Upper lobe of left lung (tissue), 6 donors: ENCODE data around the gene DUOX1. TPM values are rescaled to one million over a fixed set of nuclear protein-coding genes. Genes with fewer than 3 reads are reported as not detected.

Experiments
- ATAC-seq, 2 donors: fragments of 200-7000 bp; cut with Tn5 transposase; one replicate each; pipeline ENCODE4 v1.9.1; 2022; ENCODE audit warnings: mild to moderate bottlenecking in 2 of 2, moderate library complexity in 2 of 2; ENCODE audit not compliant: low FRiP score in 2 of 2
- DNase-seq, 2 donors: peaks; one replicate each; pipeline ENCODE4 v3.0.0-alpha.2; 2019 to 2020
- H3K27ac ChIP-seq, 4 donors: fragments of 200-600 bp; sonication (generic); one replicate each; pipeline ENCODE4 v1.5.1; 2016 to 2019
- H3K27me3 ChIP-seq, 4 donors: fragments of 200-600 bp; sonication (generic); one replicate each; pipeline ENCODE4 v1.5.1; 2017 to 2019
- H3K36me3 ChIP-seq, 4 donors: fragments of 200-600 bp; sonication (generic); one replicate each; pipeline ENCODE4 v1.5.1; 2016 to 2019
- H3K4me1 ChIP-seq, 4 donors: fragments of 200-600 bp; sonication (generic); one replicate each; pipeline ENCODE4 v1.5.1; 2018 to 2019
- H3K4me3 ChIP-seq, 4 donors: fragments of 200-600 bp; sonication (generic); one replicate each; pipeline ENCODE4 v1.5.1; 2017 to 2019; ENCODE audit warnings: mild to moderate bottlenecking in 2 of 4, moderate library complexity in 1 of 4
- H3K9me3 ChIP-seq, 4 donors: fragments of 200-600 bp; sonication (generic); one replicate each; pipeline ENCODE4 v1.5.1; 2018 to 2019
- EP300 ChIP-seq, 4 donors: sonication (generic); formaldehyde crosslinking; IDR thresholded peaks; one replicate each; pipeline ENCODE4 v1.5.1; 2017; ENCODE audit warnings: antibody characterized with exemption in 4 of 4, control low read depth in 2 of 4
- POLR2A ChIP-seq, 4 donors: fragments of 450-650 bp; IDR thresholded peaks; one replicate each; pipeline ENCODE4 v1.5.1; 2016 to 2017; ENCODE audit warnings: antibody characterized with exemption in 4 of 4, mild to moderate bottlenecking in 2 of 4
- POLR2AphosphoS5 ChIP-seq, 2 donors: sonication (generic); formaldehyde crosslinking; IDR thresholded peaks; one replicate each; pipeline ENCODE4 v1.5.1; 2017; ENCODE audit warnings: antibody characterized with exemption in 2 of 2
- WGBS, 2 donors: methylation state at CpG; one replicate each; pipeline ENCODE4 v1.1.5; 2017 to 2018; 5-methylcytosine and 5-hydroxymethylcytosine counted together
- total RNA-seq, 6 donors: library from RNA; depleted of rRNA in 4 of 6; stranded (reverse); fragments of >200 nt in 4 of 6; gene quantifications; one replicate each; pipeline versions ENCODE4 v1.1.0 to v1.2.1, GENCODE V29; 2016 to 2021
- TF ChIP-seq, protein P1 (sequence below), 6 experiments: fragments of 450-650 bp in 4 of 6; fragments of 200-600 bp in 2 of 6; sonication (generic) in 2 of 6; IDR thresholded peaks; one replicate each; pipeline ENCODE4 v1.5.1; 2016 to 2019; ENCODE audit warnings: antibody characterized with exemption in 6 of 6
- donor health status: DM: no; HTN: no; CAD: no; lungs with moderate emphysema.
- donor health status: DM: no; HTN: yes; CAD: no; lungs with severe emphysema.

The DUOX1 gene
- total RNA-seq, 6 donors from 2014 or later = 215 to 1,314 (median 495) TPM

DNA sequence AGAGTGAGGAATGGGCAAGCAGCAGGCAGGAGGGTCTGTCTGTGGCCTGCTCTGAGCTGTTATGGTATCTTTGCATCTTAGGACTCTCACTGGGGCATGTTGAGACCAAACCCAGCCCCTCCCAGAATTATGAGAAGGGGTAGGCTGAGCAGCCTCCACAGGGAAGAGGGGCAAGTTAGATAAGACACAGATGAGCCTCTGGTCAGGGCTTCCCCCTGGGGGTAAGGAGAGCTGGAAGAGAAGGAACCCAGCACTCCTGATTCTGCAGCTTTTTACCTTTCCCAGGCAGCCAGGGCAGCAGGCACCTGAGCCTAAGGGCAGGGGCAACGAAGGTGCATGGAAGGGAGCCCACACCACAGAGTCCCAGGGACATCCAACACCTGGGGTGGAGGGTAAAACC lies 19.3 kb downstream of the DUOX1 start:
- H3K36me3 ChIP-seq = peaks cover 12 to 51% (median 37%) of the 10 kb centered on the region in 4 donors
- WGBS, 2 donors = 84 to 95% methylated on average over 1 of the region's 1 CpG
- H3K4me3 ChIP-seq = no peak overlapping the region
- no peak for TF ChIP-seq POLR2A (IDR thresholded peaks at IDR 0.05)
- no peak for TF ChIP-seq EP300 (IDR thresholded peaks at IDR 0.05)
- TF ChIP-seq, protein P1, sequence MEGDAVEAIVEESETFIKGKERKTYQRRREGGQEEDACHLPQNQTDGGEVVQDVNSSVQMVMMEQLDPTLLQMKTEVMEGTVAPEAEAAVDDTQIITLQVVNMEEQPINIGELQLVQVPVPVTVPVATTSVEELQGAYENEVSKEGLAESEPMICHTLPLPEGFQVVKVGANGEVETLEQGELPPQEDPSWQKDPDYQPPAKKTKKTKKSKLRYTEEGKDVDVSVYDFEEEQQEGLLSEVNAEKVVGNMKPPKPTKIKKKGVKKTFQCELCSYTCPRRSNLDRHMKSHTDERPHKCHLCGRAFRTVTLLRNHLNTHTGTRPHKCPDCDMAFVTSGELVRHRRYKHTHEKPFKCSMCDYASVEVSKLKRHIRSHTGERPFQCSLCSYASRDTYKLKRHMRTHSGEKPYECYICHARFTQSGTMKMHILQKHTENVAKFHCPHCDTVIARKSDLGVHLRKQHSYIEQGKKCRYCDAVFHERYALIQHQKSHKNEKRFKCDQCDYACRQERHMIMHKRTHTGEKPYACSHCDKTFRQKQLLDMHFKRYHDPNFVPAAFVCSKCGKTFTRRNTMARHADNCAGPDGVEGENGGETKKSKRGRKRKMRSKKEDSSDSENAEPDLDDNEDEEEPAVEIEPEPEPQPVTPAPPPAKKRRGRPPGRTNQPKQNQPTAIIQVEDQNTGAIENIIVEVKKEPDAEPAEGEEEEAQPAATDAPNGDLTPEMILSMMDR (IDR thresholded peaks at IDR 0.05) = no peak
- TF ChIP-seq POLR2AphosphoS5 (IDR thresholded peaks at IDR 0.05) = no peak
- H3K4me1 ChIP-seq = peaks cover 0 to 4% (median 1%) of the 10 kb centered on the region in 4 donors
- no peaks in the 10 kb centered on the region for H3K27me3 ChIP-seq
- H3K27ac ChIP-seq = peak overlapping the region in 1 of 4 donors; percentile 48
- no peak for DNase-seq
- no peak for ATAC-seq
- H3K9me3 ChIP-seq = no peaks in the 10 kb centered on the region

DNA sequence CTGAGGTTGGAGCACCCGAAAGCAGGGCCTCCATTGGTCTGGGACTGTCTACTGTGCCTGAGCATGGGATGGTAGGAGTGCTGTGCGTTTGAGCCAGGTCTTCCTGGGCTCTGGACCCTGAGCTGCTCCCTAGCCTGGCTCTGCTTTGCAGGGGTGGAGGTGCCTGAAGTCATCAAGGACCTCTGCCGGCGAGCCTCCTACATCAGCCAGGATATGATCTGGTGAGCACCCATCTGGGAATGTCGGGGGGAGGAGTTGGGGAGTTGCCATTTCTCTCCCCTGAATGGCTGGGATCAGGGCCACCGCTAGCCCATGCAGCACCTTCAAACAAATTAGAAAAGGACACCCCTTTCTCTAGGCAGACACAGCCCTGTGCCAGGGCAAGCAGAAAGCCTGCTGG lies 20.7 kb downstream of the DUOX1 start:
- TF ChIP-seq EP300 (IDR thresholded peaks at IDR 0.05) (no peak), POLR2A (IDR thresholded peaks at IDR 0.05) (no peak), POLR2AphosphoS5 (IDR thresholded peaks at IDR 0.05) (no peak)
- TF ChIP-seq, protein P1 (IDR thresholded peaks at IDR 0.05) = no peak
- Histone ChIP-seq H3K36me3 (peaks cover 12 to 49% (median 33%) of the 10 kb centered on the region in 4 donors), H3K27me3 (no peaks in the 10 kb centered on the region), H3K4me3 (no peak overlapping the region), H3K4me1 (peaks cover 0 to 2% (median under 1%) of the 10 kb centered on the region in 4 donors), H3K9me3 (no peaks in the 10 kb centered on the region), H3K27ac (no peak overlapping the region)
- WGBS, 2 donors = 81 to 94% methylated on average over 2 to 5 of the region's 6 CpGs
- DNase-seq (no peak), ATAC-seq (no peak)

DNA sequence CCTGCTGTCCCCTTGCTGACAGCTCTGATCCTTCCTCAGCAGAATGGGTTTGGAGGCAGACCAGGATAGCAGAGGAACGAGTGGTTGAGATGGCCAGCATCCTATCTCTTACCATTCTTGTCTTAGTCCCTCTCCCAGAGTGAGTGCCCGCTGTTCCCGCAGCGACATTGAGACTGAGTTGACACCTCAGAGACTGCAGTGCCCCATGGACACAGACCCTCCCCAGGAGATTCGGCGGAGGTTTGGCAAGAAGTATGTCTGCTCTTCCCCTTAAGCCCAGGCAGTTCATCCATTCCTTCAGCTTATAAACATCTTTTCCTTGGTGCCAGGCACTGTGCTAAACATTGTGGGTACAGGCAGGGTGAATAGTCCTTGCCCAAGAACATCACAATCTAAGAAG lies 21.2 kb downstream of the DUOX1 start:
- WGBS, 2 donors = 94 to 95% methylated on average over 2 to 6 of the region's 6 CpGs
- TF ChIP-seq POLR2A (IDR thresholded peaks at IDR 0.05) (no peak), POLR2AphosphoS5 (IDR thresholded peaks at IDR 0.05) (no peak), EP300 (IDR thresholded peaks at IDR 0.05) (no peak)
- TF ChIP-seq, protein P1 (IDR thresholded peaks at IDR 0.05) = no peak
- no peak for DNase-seq
- no peak overlapping the region for H3K27ac ChIP-seq
- peaks cover 0 to 3% (median 1%) of the 10 kb centered on the region in 4 donors for H3K4me1 ChIP-seq
- H3K27me3 ChIP-seq = no peaks in the 10 kb centered on the region
- no peak for ATAC-seq
- peaks cover 12 to 49% (median 33%) of the 10 kb centered on the region in 4 donors for H3K36me3 ChIP-seq
- no peaks in the 10 kb centered on the region for H3K9me3 ChIP-seq
- no peak overlapping the region for H3K4me3 ChIP-seq

DNA sequence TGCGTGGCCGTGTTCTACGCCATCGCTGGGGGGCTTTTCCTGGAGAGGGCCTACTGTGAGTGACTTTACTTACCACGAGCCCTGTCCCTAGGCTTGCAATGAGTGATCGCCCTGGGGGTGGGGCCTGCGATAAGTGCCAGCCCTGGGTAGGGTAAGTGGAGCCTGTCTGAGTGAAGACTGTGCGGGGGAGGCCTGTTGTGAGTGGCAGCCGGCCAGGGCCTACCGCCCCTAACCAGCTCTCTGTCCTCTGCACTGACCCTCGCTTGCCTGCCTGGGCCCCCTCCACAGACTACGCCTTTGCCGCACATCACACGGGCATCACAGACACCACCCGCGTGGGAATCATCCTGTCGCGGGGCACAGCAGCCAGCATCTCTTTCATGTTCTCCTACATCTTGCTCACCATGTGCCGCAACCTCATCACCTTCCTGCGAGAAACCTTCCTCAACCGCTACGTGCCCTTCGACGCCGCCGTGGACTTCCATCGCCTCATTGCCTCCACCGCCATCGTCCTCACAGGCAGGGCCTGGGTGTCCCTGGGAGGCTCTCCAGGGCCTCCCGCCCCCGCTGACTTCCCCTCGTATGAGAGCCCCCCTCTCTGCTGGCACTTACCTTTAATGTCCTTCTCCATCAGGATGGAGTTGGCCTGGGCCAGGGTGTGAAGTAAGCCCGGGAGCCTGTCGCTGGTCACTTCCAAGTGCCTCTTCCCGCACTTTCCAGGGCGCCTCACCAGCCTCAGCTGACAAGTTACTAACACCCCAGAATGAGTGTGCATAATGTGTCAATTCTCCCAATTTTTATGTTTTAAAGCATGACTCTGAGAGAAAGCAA lies 22.4 kb downstream of the DUOX1 start:
- no peak overlapping the region for H3K4me3 ChIP-seq
- TF ChIP-seq EP300 (IDR thresholded peaks at IDR 0.05) = no peak
- H3K36me3 ChIP-seq = peaks cover 16 to 61% (median 38%) of the 10 kb centered on the region in 4 donors
- H3K9me3 ChIP-seq = no peaks in the 10 kb centered on the region
- WGBS, 2 donors = 94 to 96% methylated on average over 28 to 36 of the region's 36 CpGs
- peaks cover 0 to 7% (median under 1%) of the 10 kb centered on the region in 4 donors for H3K4me1 ChIP-seq
- ATAC-seq = peak in 1 of 2 donors; percentile 17
- no peaks in the 10 kb centered on the region for H3K27me3 ChIP-seq
- H3K27ac ChIP-seq = no peak overlapping the region
- DNase-seq = peak in 1 of 2 donors; percentile 72

DNA sequence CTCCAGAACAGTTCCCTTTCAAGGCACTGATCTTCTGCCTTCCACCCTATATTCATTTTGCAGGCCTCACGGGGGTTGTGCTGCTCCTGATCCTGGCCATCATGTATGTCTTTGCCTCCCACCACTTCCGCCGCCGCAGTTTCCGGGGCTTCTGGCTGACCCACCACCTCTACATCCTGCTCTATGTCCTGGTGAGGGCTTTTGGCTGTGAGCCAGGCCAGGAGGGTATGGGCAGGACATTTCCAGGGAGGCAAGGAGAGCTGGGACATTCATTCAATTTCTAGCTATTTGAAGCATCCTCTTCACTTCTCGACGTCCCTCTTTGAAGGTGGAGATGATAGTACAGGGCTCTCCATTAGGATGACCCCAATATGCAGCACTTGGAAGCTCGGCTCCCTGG lies 25.9 kb downstream of the DUOX1 start:
- DNase-seq (no peak), ATAC-seq (no peak)
- H3K27ac ChIP-seq = no peak overlapping the region
- TF ChIP-seq, protein P1 (IDR thresholded peaks at IDR 0.05) = no peak
- TF ChIP-seq POLR2AphosphoS5 (IDR thresholded peaks at IDR 0.05) (no peak), EP300 (IDR thresholded peaks at IDR 0.05) (no peak), POLR2A (IDR thresholded peaks at IDR 0.05) (peak in 1 of 4 donors; percentile 17)
- H3K27me3 ChIP-seq = no peaks in the 10 kb centered on the region
- 72 to 81% methylated on average over 8 of the region's 8 CpGs for WGBS, 2 donors
- peaks cover 12 to 45% (median 30%) of the 10 kb centered on the region in 4 donors for H3K36me3 ChIP-seq
- no peak overlapping the region for H3K4me3 ChIP-seq
- peaks cover 0 to 38% (median 16%) of the 10 kb centered on the region in 4 donors for H3K4me1 ChIP-seq
- no peaks in the 10 kb centered on the region for H3K9me3 ChIP-seq
